Eye (tissue), 1 donor: ENCODE results near the gene SH3BP1.

Source experiments
- DNase-seq: peaks from one replicate; pipeline ENCODE4 v3.0.0-alpha.2; 2015

The SH3BP1 gene

GRCh38 chr22:37659066-37659896 is 19.8 kb downstream of the SH3BP1 start:
- DNase-seq, result no peak

DNA sequence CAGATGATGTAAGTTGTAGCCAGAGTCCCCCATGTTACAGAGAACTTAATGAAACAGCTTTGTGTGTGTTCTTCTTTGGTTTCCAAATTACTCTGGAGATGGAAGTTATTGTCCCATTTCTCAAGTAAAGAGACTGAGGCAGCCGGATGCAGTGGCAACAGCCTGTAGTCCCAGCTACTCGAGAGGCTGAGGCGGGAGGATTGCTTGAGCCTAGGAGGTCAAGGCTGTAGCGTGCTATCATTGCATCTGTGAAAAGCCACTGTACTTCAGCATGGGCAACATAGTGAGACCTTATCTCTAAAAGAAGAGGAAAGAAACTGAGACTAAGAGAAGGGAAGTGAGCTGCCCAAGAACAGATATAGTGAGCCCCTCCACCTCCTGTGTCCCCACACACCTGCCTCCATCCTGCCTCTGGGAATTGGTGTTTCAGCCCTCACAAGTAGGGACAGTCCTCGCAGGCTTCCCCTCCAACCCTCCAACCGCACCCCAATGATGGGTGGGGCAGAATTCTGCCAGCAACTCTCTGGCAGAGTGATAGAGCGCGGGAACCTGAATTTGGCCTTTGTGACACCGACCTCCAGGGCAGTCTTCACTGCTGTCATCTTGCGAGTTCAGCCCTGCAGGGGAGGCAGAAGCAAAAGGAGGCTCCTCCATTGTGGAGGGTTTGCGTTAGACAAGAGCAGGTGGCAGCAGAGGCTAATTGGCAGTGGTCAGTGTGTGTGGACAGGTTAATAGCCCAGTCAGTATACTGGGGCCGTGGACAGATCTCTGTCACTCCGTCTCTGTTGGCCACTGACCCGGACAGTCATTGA is 20.6 kb downstream of the SH3BP1 start:
- DNase-seq, result no peak

DNA sequence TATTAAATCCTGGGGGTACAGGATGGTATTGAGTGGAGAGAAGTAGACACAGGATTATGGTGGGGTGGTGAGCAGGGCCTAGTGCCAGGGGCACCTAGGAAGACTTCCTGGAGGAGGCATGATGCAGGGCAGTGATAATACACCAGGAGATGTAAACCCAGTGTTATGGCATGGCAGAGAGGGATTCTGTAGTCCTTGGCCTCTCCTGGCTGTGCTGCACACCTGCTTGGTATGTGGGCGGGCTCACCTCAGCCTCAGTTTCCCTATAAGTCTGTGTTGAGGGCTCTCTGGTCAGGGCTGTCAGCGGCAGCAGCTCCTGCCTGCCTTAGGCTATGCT is 21.2 kb downstream of the SH3BP1 start:
- DNase-seq, result no peak

DNA sequence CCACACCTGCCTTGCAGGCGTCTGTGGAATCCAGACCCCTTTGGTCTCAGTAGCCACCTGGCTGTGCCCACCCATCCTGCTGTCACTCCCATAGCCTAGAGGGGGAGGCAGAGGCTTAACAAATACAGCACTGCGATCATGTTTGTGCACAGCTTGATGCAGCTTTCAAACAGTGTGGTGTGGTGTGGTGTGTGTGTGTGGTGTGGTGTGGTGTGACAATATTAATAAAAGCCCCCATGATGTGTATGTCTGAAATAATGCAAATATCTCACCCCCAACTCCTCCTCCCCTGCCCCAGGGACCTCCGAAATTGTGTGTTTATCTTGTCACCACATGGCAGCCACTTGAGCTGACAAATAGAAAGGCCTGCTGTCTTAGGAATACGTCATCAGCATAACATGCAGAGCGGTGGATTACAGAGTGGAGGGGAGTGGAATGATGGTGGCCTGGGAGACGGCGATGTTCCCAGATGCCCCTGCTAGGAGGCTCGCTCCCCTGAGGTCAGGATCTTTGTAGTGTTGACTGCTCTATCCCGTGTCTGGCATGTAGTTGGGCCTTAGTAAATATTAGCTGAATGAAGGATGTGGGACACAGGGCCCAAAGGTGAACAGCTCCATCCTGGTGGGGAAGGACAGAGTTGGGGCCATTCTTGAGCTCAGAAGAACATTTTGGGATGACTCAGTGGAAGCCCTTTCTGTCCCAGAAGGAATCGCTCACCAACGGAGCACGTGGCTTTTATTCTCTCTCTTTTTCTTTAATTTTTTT is 21.9 kb downstream of the SH3BP1 start:
- DNase-seq, result peak; percentile 89

- no peak for DNase-seq
Observed at GRCh38 chr22:37662039-37662438, 22.6 kb downstream of the SH3BP1 start.

- no peak for DNase-seq
Observed at GRCh38 chr22:37663521-37664140, 24.2 kb downstream of the SH3BP1 start.

DNA sequence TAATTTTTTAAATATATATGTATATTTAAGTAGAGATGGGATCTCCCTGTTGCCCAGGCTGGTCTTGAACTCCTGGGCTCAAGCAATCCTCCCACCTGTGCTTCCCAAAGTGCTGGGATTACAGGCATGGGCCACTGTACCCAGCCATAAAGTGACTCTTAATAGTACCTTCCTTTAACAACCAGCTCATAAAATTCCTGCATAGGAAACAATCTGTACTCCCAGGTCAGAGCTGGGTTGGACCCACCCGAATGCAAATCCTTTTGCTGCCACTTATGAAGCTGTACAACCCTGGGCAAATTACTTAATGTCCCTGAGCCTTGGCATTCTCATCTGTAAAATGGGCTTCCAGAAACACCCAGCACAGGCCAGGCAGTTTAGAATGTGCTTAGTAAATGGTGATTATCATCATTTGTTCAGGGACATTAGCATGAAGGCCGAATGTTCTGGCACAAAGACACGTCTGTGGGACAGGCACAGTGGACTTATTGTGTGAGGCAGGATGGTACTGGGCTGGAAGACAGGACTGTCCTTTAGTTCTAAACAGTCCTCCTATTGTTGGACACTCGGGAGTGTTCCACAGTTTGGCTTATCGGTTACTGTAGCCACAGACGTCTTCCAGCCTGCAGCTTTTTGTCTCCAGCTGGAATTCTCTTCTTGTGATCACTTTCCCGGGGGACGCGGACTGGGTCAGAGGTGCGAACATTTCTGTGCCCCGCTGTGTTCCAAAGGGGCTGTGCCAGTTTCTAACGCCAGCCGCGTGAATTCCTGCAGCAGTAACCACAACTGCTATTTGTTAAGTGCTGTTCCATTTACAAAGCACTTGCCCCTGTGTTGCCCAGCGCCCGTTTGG is 25.0 kb downstream of the SH3BP1 start:
- DNase-seq, result no peak

DNA sequence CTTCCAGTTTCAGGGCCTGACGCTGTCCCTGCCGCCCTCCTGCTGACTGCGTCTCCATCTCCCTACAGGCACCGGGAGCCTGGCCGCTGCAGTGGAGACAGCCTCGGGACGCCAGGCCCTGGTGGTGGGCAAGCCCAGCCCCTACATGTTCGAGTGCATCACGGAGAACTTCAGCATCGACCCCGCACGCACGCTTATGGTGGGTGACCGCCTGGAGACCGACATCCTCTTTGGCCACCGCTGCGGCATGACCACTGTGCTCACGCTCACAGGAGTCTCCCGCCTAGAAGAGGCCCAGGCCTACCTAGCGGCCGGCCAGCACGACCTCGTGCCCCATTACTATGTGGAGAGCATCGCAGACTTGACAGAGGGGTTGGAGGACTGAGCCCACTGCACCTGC is 26.0 kb downstream of the SH3BP1 start:
- DNase-seq, result no peak

DNA sequence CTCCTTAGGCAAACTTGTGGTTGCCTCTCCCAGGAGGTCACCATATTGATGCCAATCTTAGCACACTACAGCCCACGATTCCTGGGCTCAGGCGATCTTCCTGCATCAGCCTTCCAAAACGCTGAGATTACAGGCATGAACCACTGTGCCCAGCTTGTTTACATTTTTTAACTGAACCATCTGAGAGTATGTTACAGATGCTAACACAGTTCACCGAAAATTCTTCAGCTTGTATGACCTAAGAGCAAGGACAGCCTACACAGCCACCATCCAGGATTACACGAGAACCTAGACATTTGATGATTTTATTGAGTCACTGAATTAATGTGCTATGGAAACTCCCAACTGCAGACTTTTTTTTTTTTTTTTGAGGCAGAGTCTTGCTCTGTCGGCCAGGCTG is 30.1 kb downstream of the SH3BP1 start:
- DNase-seq, result no peak

GRCh38 chr22:37672206-37672919 is 32.9 kb downstream of the SH3BP1 start:
- DNase-seq, result no peak

DNA sequence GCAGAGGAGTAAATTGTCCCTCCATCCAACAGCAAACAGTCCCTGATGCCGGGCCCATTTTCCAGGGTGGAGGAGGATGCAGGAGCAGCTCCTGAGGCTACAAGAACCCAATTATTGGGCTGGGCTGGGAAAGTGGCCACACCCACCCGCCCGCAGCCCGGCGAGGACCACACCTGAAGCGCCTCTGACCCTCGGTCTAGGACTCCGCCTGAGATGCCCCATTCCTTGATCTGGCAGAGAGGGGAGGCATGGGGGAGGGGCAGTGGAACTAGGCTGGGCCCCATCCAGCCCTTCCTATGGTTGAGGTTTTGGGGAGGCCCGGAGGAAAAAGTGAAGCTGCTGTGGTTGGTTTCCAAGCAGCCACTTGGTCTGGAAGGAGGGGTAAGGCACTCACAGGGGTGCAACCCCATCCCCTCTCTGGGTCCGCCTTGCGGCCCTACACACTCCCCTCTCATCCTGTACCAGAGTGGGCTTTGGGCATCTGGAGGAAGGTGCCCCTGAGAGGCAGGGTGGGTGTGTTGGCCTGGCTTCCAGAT is 33.5 kb downstream of the SH3BP1 start:
- no peak for DNase-seq

DNA sequence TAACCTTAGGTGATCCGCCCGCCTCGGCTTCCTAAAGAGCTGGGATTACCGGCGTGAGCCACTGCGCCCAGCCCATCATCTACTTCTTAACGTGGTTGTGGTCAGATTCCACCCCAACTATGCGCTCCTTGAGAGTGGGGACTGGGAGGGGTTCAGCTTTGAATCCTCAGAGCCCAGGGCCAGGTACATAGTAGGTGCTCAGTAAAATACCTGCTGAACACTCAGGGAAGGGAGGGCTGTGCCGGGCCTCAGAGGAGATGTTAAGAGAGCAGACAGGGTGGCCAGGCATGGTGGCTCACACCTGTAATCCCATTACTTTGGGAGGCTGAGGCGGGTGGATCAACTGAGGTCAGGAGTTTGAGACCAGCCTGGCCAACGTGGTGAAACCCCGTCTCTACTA is 34.8 kb downstream of the SH3BP1 start:
- DNase-seq, result no peak

GRCh38 chr22:37674951-37675929 is 35.8 kb downstream of the SH3BP1 start, which contains the start of gene LGALS1:
Gene LGALS1 (plus strand): TSS chr22:37675636. CDS start chr22:37675703, 67 bp downstream.
- DNase-seq, result peak; percentile 90

GRCh38 chr22:37675930-37676735 is 36.7 kb downstream of the SH3BP1 start:
- DNase-seq, result no peak

GRCh38 chr22:37676736-37677492 is 37.4 kb downstream of the SH3BP1 start:
- peak; percentile 88 for DNase-seq

GRCh38 chr22:37677493-37677974 is 38.1 kb downstream of the SH3BP1 start:
- no peak for DNase-seq

DNA sequence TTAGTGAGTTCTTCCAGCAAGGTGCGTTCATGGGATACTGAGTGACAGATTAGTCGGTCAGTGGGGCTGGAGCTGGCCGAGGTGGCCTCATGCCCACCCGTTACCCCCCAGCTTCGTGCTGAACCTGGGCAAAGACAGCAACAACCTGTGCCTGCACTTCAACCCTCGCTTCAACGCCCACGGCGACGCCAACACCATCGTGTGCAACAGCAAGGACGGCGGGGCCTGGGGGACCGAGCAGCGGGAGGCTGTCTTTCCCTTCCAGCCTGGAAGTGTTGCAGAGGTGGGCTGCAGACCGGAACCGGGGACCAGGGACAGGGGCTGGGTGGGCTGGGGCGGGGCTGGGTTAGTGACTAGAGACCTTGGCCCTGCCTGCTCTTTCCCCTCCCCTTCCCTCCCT is 38.9 kb downstream of the SH3BP1 start:
- no peak for DNase-seq

- no peak for DNase-seq
Observed at GRCh38 chr22:37679670-37680069, 40.2 kb downstream of the SH3BP1 start.
